Esophagus (tissue), 2 donors: ENCODE results near the gene PPP1R14D. TPM values are rescaled to one million over a fixed set of nuclear protein-coding genes. Genes with fewer than 3 reads are reported as not detected.

Experiments used
- H3K27ac ChIP-seq, 2 donors: one replicate each; pipeline ENCODE4 v1.5.1; 2013; ENCODE audit warnings: low read depth in 2 of 2, mild to moderate bottlenecking in 2 of 2, inconsistent platforms in 1 of 2, low read length in 1 of 2, moderate library complexity in 1 of 2
- H3K27me3 ChIP-seq, 2 donors: one replicate each; pipeline ENCODE4 v1.6.1; 2013; ENCODE audit warnings: low read length in 2 of 2, control low read depth in 1 of 2, mild to moderate bottlenecking in 1 of 2; ENCODE audit not compliant: insufficient read depth in 2 of 2, control insufficient read depth in 1 of 2
- H3K36me3 ChIP-seq, 2 donors: one replicate each; pipeline ENCODE4 v1.6.1; 2013; ENCODE audit warnings: low read length in 1 of 2; ENCODE audit not compliant: control insufficient read depth in 2 of 2, insufficient read depth in 2 of 2
- H3K4me1 ChIP-seq, 2 donors: one replicate each; pipeline ENCODE4 v1.6.1; 2013; ENCODE audit warnings: low read length in 1 of 2; ENCODE audit not compliant: control insufficient read depth in 2 of 2, insufficient read depth in 2 of 2
- H3K4me3 ChIP-seq, 2 donors: one replicate each; pipeline ENCODE4 v1.5.1; 2013; ENCODE audit warnings: low read length in 2 of 2, mild to moderate bottlenecking in 2 of 2, low read depth in 1 of 2, moderate library complexity in 1 of 2
- H3K9me3 ChIP-seq, 2 donors: one replicate each; pipeline ENCODE4 v1.6.1; 2013; ENCODE audit warnings: mild to moderate bottlenecking in 2 of 2, low read depth in 1 of 2, low read length in 1 of 2, moderate library complexity in 1 of 2; ENCODE audit not compliant: control insufficient read depth in 2 of 2, insufficient read depth in 1 of 2
- WGBS, 2 donors: extraction: QIAGEN DNeasy Blood & Tissue Kit; methylation state at CpG; one replicate each; pipeline ENCODE4 v1.1.7; 2013; 5-methylcytosine and 5-hydroxymethylcytosine counted together
- polyA plus RNA-seq, 2 donors: library from polyadenylated mRNA; stranded (reverse); fragments of 200-250 nt; gene quantifications; one replicate each; pipeline ENCODE4 v1.2.3, GENCODE V29; 2013
- donor health status: healthy with polysubstance abuse.
- donor health status: Bipolar disorder and iron deficiency.

PPP1R14D gene
- polyA plus RNA-seq, 2 donors = 0.21 to 0.37 TPM

- no peaks in the 10 kb centered on the region for H3K9me3 ChIP-seq
- H3K4me1 ChIP-seq = peaks cover 2% of the 10 kb centered on the region in 2 donors
- peaks cover 3 to 17% of the 10 kb centered on the region in 2 donors for H3K36me3 ChIP-seq
- WGBS, 2 donors = 0% methylated on average over 62 to 64 of the region's 64 CpGs
- H3K27me3 ChIP-seq = no peaks in the 10 kb centered on the region
- H3K27ac ChIP-seq = peak within 1 kb of the TSS; percentile 96 to 97
- peak within 1 kb of the TSS; percentile 93 to 98 for H3K4me3 ChIP-seq
Measured at GRCh38 chr15:40807028-40807887, 21.2 kb downstream of the PPP1R14D start, which contains the start of the genes DNAJC17 and ZFYVE19. TSS of gene DNAJC17 (minus strand) at chr15:40807473. CDS start at chr15:40807446, 27 bp downstream. TSS of gene ZFYVE19 (plus strand) at chr15:40807089. CDS start at chr15:40807590, 501 bp downstream.

DNA sequence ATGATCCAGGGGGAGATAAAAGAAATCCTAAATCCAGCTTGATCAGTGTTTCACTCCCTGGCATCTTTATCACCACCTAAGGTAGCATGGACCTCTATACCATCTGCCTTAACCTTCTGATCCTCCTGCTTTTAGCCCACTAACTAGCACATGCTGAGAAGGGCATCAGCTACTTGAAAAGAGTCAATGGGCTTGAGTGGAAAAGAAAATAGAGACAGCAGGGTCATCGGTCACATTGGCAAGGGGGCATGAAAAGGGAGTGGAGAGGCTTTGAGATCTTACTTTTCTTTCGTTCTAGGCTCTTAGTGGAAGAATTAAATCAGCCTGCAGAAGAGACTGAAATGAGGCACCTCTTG, 21.9 kb downstream of the PPP1R14D start:
- peak overlapping the region; percentile 96 to 97 for H3K27ac ChIP-seq
- H3K4me1 ChIP-seq = peaks cover 2 to 4% of the 10 kb centered on the region in 2 donors
- peaks cover 3 to 17% of the 10 kb centered on the region in 2 donors for H3K36me3 ChIP-seq
- H3K9me3 ChIP-seq = no peaks in the 10 kb centered on the region
- peak overlapping the region; percentile 93 to 98 for H3K4me3 ChIP-seq
- H3K27me3 ChIP-seq = no peaks in the 10 kb centered on the region
- WGBS, 2 donors = 0 to 1% methylated on average over 2 of the region's 2 CpGs

GRCh38 chr15:40803688-40804087, 24.8 kb downstream of the PPP1R14D start:
- no peak overlapping the region for H3K27ac ChIP-seq
- H3K27me3 ChIP-seq = no peaks in the 10 kb centered on the region
- H3K4me1 ChIP-seq = peaks cover 2 to 4% of the 10 kb centered on the region in 2 donors
- no peak overlapping the region for H3K4me3 ChIP-seq
- H3K36me3 ChIP-seq = no peaks in the 10 kb centered on the region
- no peaks in the 10 kb centered on the region for H3K9me3 ChIP-seq
- WGBS, 2 donors = 68 to 94% methylated on average over 1 of the region's 1 CpG

DNA sequence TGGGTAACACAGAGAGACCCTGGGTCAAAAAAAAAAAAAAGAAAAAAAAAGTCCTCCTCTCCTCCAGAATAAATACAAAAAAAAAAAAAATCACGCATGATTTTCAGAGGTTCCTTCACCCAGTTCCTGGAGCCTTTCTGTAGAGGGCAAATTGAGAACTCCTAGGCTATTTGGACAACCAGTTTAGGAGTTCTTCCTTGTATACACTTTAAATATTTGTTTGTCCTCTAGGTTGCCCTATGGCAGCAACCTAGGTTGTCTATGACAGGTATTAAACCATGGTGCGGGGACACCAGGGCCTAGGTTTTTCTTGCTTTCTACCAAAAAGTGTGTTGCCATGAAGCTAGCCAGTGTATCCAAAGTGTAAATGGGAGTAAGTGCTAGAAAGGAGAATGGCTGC, 25.4 kb downstream of the PPP1R14D start:
- no peak overlapping the region for H3K4me3 ChIP-seq
- H3K4me1 ChIP-seq = peaks cover 1 to 4% of the 10 kb centered on the region in 2 donors
- H3K27ac ChIP-seq = no peak overlapping the region
- 89 to 93% methylated on average over 2 of the region's 2 CpGs for WGBS, 2 donors
- H3K36me3 ChIP-seq = no peaks in the 10 kb centered on the region
- no peaks in the 10 kb centered on the region for H3K9me3 ChIP-seq
- H3K27me3 ChIP-seq = no peaks in the 10 kb centered on the region

DNA sequence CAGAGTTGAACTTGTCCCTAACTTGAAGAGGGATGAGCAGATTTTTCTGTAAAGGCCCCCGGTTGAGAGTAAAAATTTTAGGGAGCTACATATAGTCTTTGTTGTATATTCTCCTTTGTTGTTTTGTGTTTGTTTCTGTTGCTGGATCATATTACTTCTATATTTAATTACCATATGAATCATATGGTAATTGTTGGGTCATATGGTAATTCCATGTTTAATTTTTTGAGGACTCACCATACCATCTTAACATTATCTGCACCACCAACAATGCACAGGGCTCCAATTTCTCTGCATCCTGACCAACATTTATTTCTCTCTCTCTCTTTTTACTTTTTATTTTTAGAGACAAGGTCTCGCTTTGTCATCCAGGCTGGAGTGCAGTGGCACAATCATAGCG, 29.0 kb downstream of the PPP1R14D start:
- 93 to 97% methylated on average over 3 of the region's 3 CpGs for WGBS, 2 donors
- H3K4me1 ChIP-seq = peaks cover 0 to 2% of the 10 kb centered on the region in 2 donors
- H3K36me3 ChIP-seq = no peaks in the 10 kb centered on the region
- H3K27me3 ChIP-seq = no peaks in the 10 kb centered on the region
- no peak overlapping the region for H3K27ac ChIP-seq
- no peak overlapping the region for H3K4me3 ChIP-seq
- no peaks in the 10 kb centered on the region for H3K9me3 ChIP-seq

- Histone ChIP-seq H3K36me3 (peaks cover 0 to 3% of the 10 kb centered on the region in 2 donors), H3K27me3 (no peaks in the 10 kb centered on the region), H3K4me1 (peaks cover 3 to 5% of the 10 kb centered on the region in 2 donors), H3K9me3 (no peaks in the 10 kb centered on the region), H3K4me3 (no peak overlapping the region), H3K27ac (no peak overlapping the region)
- WGBS, 2 donors = 95 to 96% methylated on average over 5 of the region's 5 CpGs
Measured at GRCh38 chr15:40796512-40796911, 32.0 kb downstream of the PPP1R14D start.

DNA sequence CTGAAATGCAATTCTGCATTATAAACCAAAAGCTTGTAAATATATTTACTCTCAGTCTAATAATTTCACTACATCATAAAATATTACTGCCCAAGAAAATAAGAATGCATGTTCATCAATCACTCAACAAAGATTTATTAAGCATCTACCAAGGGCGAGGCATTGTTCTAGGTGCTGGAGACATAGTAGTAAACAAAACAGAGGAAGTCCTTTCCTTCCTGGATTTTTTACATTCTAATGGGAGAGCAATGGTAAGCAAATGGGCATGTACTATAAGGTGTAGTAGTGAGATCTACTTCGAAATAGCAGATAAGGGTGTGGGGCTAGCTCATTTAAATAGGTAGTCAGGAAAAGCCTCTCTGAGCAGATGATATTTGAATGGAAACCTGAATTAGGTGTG, 32.5 kb downstream of the PPP1R14D start:
- Histone ChIP-seq H3K9me3 (no peaks in the 10 kb centered on the region), H3K4me1 (peaks cover 3 to 5% of the 10 kb centered on the region in 2 donors), H3K27me3 (no peaks in the 10 kb centered on the region), H3K4me3 (no peak overlapping the region), H3K27ac (no peak overlapping the region), H3K36me3 (peaks cover 0 to 3% of the 10 kb centered on the region in 2 donors)
- WGBS, 2 donors = 59 to 73% methylated on average over 2 of the region's 2 CpGs

GRCh38 chr15:40793216-40793989, 35.1 kb downstream of the PPP1R14D start:
- Histone ChIP-seq H3K4me3 (no peak overlapping the region), H3K9me3 (no peaks in the 10 kb centered on the region), H3K4me1 (peaks cover 5 to 9% of the 10 kb centered on the region in 2 donors), H3K27ac (peak overlapping the region; percentile 33 to 53), H3K36me3 (peaks cover 0 to 7% of the 10 kb centered on the region in 2 donors), H3K27me3 (no peaks in the 10 kb centered on the region)
- 47 to 58% methylated on average over 9 of the region's 9 CpGs for WGBS, 2 donors

- peaks cover 5 to 14% of the 10 kb centered on the region in 2 donors for H3K4me1 ChIP-seq
- no peak overlapping the region for H3K27ac ChIP-seq
- no peaks in the 10 kb centered on the region for H3K27me3 ChIP-seq
- 79 to 83% methylated on average over 3 of the region's 3 CpGs for WGBS, 2 donors
- no peaks in the 10 kb centered on the region for H3K9me3 ChIP-seq
- H3K4me3 ChIP-seq = no peak overlapping the region
- H3K36me3 ChIP-seq = peaks cover 0 to 7% of the 10 kb centered on the region in 2 donors
Measured at GRCh38 chr15:40792394-40792793, 36.1 kb downstream of the PPP1R14D start.
